GM21367 (cell line): ENCODE results near the gene IL12RB1.
"Not testable (repeated sequence)": the region's sequence is repeated elsewhere in the genome, so short reads cannot be mapped to it uniquely, and the experiment has no call there.

Experiments used
- ATAC-seq: cut with Tn5 transposase; IDR thresholded peaks from one replicate; pipeline ENCODE4 v1.9.1; 2021; ENCODE audit not compliant: unreplicated experiment

IL12RB1 gene

DNA sequence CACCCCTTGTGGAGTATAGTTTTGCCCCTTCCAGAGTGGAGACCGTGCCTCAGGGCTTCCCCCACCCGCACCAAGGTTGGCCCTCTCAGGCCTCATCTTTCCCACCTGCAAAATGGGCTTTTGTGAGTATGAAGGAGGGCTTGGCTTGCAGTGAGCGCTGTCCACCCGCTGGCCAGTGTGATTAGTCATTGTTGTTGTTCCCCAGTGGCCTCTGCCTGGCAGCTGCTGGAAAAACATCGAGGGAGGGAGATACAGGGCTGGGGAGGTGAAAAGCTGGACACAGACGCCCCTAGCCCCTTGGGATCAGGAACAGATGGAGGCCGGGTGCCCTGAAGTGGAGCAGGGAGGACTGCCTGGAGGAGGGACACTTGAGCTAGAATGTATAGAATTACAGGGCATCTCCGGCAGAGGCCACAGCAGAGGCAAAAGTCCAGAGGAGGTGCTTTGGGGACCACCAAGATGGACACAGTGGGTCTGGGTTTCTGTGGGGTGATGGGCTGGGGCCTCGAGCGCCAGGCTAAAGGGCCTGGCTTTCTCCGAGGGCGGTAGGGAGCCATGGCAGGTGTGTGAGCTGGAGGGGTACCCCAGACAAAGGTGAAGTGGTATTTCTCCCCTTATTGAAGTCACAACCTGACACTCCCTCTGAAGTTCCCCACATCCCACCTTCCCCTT is 3.9 kb upstream of the IL12RB1 start:
- ATAC-seq = no peak

DNA sequence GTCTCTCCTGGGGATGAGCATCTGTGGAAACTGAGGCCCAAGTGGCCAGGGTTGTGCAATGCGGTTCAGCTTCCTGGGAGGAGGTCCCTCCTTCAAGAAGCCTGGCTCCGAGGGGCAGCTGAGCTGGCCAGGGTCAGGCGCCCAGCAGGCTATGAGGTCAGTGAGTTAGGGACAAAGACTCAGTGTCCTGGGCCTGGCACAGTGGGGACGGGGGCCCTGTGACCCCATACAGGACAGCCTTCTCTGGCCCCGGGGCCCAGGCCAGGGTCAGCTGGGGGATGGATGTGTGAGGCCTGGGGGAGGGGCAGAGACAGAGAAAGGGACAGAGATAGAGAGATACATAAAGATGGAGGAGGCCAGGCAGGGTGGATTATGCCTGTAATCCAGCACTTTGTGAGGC is 3.0 kb upstream of the IL12RB1 start:
- no peak for ATAC-seq

DNA sequence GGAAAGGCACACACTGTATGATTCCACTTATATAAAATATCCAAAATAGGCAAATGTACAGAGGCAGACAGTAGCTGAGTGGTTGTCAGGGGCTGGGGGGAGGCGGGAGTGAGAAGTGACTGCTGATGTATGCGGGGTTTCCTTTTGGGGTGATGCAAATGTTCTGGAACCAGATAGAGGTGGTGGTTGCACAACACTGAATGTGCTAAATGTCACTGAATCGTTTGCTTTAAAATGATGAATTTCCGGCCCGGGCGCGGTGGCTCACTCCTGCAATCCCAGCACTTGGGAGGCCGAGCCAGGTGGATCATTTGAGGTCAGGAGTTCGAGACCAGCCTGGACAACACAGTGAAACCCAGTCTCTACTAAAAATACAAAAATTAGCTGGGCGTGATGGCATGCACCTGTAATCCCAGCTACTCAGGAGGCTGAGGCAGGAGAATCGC is 2.4 kb upstream of the IL12RB1 start:
- not testable (repeated sequence) for ATAC-seq

DNA sequence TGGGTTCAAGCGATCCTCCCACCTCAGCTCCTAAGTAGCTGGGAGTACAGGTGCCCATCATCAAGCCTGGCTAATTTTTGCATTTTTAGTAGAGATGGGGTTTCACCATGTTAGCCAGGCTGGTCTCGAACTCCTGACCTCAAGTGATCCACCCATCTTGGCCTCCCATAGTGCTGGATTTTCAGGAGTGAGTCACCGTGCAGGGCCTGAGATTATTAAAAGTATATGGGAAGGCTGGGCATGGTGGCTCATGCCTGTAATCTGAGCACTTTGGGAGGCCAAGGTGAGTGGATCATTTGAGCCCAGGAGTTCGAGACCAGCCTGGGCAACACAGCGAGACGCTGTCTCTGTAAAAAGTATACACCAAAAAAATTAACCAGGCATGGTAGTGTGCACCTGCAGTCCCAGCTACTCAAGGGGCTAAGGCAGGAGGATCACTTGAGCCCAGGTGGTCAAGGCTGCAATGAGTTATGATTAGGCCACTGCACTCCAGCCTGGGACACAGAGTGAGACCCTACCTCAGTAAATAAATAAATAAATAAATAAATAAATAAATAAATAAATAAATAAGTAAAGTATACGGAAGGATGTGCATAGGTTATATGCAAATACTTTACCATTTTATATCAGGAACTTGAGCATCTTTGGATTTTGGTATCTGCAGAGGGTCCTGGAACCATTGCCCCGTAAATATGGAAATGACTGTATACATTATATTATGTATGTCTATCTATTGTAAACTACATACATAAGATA is 854 bp downstream of the IL12RB1 start:
- ATAC-seq = no peak

DNA sequence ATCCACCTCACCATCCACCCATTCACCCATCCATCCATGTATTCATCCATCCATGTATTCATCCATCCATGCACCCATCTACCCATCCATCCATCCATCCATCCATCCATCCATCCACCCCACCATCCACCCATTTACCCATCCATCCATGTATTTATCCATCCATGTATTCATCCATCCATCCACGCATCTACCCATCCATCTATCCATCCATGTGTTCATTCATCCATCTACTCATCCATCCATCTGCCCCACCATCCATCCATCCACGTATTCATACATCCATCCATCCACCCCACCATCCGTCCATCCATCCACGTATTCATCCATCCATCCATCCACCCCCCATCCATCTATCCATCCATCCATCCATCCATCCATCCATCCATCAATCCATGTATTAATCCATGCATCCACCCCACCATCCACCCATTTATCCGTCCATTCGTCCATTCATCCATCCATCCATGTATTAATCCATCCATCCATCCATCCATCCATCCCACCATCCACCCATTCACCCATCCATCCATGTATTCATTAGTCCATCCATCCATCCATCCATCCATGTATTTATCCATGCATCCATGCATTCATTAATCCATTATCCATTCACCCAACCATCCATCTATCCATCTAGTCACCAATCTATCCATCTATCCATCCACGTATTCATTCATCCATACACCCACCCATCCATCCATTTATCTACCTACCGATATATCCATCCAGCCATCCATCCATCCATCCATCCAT is 2.6 kb downstream of the IL12RB1 start:
- ATAC-seq = no peak

DNA sequence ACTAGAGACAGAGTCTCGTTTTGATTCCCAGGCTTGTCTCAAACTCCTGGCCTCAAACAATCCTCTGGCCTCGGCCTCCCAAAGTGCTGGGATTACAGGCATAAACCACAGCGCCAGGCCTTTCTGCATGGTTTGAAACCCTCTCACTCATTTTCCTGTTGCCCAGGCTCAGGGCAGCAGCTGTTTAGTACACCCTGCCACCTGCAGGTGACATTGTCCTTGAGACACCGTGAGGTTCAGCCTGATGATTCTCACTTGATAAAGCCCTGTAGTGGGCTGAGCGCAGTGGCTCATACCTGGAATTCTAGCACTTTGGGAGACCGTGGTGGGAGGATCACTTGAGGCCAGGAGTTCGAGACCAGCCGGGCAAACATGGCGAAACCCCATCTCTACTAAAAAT is 12.5 kb downstream of the IL12RB1 start:
- ATAC-seq = no peak

DNA sequence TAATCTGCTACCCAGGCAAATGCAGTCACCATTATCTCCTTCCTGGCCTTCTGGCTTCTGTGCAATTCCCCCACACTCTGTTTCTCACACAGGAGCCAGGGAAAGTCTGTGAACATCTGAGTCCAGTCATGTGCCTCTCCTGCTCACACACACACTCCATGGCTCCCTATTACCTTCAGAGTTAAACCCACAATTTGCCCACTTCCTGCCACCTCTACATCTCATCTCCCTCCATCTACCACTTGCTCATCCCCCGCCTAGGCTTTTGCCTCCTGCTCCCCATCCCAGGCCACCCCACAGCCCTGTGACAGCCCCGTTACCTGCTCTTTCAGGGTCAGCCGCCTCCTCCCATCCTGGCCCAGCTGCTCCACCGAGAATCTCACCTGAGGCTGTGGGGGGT is 13.5 kb downstream of the IL12RB1 start:
- no peak for ATAC-seq

DNA sequence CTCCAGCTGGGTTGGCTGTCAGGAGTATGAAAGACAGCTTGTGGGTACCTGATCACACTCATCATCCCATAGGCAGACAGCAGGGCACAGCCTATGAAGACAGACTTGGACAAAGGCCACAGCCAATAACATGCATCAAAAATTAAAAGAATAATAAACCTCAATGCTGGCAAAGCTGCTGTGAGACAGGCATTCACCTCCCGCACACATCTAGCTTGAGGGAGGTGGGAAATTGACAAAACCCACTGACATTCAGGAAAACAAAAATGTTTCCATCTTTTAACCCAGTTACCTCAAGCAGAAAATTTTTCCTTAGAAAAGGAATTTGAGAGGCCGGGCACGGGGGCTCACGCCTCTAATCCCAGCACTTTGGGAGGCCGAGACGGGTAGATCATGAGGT is 14.4 kb downstream of the IL12RB1 start:
- no peak for ATAC-seq

DNA sequence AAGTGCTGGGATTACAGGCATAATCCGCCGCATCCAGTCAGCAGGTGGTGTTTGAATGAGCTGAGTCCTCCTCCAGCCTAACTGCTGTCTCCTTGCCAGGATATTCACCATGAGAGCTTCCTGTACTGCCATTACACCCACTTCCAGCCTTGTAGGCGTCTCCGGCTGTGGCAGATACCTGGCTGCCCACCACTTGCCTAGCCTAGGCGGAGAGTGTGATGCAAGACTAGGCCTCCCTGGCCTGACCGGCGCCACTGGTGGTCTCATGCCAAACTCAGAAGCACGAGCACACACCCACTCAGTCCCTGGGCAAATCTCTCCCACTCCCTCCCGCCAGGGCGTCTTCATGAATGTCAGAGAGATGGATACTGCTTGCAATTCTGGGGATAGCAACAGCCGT is 16.6 kb downstream of the IL12RB1 start:
- ATAC-seq = no peak

DNA sequence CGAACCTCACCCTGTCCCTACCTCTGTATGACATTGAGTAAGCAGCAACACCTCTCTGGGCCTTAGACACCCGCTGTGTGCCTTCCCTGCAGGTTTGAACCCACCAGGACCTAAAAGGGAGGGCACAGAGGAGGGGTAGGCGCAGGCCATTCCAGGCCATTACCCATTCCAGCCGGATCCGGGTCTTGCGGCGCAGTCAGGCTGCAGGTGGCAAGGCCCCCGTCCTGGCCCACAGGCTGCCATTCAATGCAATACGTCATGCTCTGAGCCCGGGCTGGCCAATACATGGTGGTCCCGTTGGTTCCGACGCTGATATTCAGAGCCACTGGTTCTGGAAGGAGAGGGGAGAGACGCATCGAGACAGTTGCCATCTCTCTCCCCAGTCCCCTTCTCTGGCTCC is 17.4 kb downstream of the IL12RB1 start:
- ATAC-seq = no peak

DNA sequence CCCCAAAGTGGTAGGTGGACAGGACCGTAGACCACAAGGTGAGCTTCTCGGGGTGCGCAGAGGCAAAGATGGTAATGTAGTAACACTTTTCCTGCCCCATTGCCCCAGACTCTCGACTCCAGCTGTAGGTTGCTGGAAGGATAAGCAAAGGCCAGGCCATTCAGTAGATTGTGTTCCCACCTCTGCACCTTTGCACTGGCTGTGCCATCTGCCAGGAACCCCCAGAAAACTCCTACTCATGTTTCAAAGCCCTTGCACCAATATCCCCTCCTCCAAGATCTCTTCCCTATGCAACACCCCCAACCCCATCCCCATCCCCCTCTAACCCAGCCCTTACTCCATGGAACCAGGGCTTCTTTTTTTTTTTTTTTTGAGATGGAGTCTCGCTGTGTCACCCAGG is 18.3 kb downstream of the IL12RB1 start:
- no peak for ATAC-seq

DNA sequence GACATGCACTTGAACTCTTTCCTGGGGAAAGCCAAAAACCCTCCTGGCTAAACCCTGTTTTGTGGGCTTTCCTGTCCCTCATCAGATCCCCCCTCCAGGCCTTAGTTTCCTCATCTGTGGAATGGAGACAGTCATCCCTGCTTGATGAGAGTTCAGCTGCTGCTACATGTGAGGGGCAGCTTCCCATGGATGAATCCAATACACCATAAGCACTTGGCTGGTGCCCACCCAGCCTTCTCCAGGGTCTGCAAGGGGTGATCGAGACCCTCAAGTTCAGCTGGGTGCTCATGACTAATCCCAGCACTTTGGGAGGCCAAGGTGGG is 21.6 kb downstream of the IL12RB1 start:
- ATAC-seq = no peak

DNA sequence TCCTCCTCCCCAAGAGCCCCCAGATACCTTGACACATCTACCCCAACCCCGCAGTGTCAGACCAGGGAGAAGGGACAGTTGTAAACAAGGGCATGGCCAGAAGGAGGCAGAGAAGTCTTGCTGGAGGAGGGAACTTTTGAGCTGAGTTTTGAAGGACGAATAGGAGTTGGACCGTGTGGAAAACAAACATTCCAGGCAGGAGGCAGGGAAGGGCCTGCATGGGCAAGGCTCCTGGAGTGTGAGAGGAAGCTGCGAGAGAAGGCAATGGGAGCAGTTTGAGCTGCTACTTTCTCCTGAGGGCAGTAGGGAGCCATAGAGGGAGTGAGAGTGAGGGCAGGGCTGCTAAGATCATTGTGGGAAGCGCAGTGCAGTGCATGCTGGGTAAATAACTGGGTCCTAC is 23.3 kb downstream of the IL12RB1 start:
- ATAC-seq = no peak

DNA sequence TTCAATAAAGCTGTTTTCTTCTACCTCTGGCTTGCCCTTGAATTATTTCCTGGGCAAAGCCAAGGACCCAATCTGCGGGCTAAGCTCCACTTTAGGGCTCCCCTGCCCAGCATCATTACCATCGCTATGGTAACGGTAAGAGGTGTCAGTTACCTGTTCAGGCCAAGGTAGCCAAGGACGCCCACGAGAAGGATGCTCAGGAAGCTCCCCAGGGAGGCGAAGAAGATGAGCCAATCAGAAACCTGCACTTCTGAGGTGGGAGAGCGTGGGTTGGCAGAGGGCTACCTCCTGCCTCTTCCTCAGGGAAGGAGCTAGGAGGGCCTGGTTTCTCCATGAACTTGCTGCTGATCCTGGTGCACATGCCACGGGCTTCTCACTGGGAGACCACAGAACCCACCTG is 24.7 kb downstream of the IL12RB1 start:
- no peak for ATAC-seq

DNA sequence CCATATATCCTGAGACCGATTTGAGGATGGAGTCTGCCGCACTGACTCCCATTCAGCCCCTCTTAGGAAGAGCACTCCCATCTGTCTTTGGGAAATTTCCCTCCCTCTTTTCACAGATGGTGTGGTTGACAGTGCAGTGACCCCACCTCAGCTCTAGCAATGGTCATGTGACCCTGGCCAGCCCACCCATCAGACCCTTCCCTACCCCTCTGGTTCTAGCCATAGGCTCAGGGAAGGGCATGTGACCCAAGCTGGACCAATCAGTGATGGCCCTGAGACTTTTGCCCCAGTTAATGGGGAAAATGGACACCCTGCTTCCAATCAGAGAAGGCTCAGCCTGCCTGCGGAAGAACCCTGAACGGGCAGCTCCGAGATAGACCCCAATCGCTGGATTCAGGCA is 26.3 kb downstream of the IL12RB1 start:
- ATAC-seq = no peak

DNA sequence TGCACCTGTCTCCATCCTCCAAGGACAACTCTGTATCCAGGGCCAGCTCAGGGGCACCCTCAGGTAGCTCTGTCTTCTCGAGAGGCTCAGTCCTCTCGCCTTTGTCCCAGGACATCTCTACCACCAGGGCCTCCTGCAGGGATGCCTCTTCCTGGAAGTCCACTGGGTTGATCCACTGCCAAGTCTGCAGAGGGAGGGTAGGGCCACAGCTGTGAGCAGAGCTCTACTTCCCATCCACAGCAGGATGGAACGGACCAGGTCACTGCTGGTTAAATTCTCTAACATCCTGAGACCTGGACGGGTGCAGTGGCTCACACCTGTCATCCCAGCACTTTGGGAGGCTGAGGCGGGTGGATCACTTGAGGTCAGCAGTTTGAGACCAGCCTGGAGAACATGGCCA is 26.8 kb downstream of the IL12RB1 start:
- ATAC-seq = no peak

DNA sequence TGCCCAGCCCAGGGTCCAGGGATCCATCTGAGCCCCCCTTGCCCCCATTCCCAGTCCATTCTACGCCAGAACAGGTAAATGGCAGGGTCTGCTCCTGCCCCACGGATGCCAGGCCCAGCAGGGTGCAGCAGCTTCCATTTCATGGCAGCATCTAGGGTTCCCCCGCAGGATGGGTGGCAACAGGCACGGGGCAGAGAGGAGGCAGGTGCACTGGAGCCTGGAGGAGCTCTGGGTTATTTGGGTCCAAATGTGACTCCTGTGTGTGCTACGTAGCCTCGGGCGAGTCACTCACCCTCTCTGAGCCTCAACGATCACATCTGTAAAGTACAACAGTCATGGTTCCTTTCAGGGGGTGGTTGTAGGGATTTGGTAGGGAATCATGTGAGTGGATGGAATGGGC is 27.4 kb downstream of the IL12RB1 start:
- ATAC-seq = no peak

DNA sequence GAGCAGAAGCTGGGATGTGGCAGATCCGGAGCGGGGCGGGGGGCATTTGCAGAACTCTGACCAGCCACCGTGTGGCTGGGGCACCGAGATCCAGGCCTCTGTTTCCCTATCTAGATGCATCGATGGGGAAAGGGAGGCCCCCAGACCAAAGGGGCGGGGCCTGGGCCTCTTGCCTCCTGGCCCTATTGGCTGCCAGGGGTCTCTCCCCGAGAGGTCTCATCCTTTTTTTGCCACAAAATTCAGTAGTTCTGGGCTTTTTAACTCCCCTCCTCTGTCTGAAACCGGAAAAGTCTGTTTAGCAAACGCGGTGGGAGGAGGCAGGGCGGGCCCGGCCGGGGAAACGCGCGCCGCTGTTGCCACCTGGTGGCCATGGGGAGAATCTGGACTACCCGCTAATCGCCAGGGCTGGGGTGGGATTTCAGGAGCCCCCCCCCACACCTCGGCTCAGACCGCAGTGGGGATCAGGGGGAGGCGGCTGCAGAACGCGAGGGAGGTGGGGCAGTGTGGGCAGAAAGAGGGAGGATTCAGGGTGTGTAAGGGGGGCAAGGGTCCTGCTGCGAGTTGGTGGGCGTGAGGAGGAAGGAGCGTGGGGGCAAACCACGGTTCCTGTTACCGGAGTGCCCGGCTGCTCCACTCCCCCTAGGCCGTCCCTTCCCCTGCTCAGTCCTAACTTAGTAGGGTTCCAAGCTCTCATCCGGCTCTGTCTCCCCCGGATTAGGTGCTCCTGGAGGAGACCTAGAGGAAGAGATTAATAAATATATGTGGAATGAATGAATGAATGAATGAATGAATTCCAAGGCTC is 28.3 kb downstream of the IL12RB1 start:
- ATAC-seq = no peak

DNA sequence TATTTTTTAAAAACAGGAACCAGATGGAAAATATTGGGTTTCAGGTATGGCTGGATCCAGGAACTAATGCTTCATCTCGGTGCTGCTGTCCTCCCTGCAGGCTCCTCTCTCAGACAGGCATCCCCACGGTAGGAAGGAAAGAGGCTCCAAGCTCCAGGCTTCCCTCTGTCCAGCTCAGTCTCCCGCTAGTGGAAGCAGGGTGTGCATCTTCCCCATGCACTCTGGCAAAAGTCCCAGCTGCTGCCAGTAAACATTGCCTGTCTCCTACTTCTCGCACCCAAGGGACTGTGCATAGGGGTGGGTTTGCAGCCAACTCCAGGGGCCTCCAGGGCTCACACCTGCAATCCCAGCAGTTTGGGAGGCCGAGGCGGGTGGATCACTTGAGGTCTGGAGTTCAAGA is 29.2 kb downstream of the IL12RB1 start:
- ATAC-seq = no peak

DNA sequence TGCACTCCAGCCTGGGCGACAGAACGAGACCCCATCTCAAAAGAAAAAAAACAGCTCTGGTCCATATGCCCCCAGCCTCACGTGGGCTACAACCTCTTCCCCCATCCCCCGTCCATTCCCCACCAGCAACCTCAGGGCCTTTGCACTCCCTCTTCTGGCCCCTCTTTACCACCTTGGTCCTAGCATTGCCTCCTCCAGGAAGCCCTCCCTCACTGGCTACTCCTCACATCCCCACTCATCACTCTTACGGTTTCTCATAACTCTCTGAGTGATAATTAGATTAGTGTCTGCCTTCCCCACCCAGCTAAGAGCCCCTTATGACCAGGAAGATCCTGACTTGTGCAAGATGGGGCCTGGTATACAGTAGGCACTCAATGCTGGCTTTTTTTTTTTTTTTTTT is 30.8 kb downstream of the IL12RB1 start:
- no peak for ATAC-seq

DNA sequence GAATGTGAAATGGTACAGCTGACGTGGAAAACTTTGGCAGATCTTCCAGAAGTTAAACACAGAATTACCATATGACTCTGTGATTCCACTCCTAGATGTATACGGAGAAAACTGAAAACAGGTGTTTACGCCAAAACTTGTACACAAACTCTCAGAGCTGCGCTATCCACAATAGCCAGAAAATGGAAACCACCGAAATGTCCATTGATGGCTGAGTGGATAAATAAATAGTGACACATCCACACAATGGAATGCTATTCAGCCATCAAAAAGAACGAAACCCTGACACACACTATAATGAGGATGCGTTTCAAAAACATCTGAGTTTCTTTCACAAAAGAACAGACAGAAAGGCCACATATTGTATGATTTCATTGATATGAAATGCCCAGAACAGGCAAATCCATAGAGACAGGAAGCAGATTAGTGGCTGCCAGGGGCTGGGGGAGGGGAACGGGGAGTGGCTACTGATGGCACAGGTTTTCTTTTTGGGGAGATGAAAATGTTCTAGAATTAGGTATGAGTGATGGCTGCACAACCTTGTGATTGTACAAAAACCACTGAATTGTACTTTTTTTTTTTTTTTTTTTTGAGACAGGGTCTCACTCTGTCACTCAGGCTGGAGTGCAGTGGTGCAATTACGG is 33.0 kb downstream of the IL12RB1 start:
- no peak for ATAC-seq
